ENCODE results near the gene DPPA3.
"Not testable (repeated sequence)": the region's sequence is repeated elsewhere in the genome, so short reads cannot be mapped to it uniquely, and the experiment has no call there.

The DPPA3 gene

DNA sequence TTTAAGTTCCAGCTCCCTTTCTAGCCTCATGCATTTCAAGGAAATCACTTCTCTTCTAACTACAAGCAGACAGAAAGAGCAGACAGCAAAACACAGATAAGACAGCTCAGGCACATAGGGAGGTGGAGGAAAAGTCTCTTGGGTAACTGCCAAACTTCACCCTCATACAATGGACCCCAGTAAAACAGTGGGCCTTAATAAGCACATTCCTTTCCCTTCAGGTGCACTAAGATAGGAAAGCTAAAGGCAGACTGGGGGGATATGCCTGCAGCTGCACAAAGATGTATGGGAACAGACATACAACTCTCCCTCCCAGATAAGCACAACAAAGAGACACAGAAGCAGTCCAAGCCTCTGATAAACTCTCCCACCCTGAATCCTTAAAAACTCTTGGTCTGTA, 19.8 kb downstream of the DPPA3 start:
- not testable (repeated sequence) for DNase-seq (ENCODE audit: low spot score)

- DNase-seq (ENCODE audit: low spot score), result no peak
Measured at GRCh38 chr12:7731486-7731885, 20.3 kb downstream of the DPPA3 start.

GRCh38 chr12:7732993-7733392, 21.8 kb downstream of the DPPA3 start:
- no peak for DNase-seq (ENCODE audit: low spot score)

GRCh38 chr12:7747246-7747645, 36.0 kb downstream of the DPPA3 start, which contains the start of gene CLEC4C:
Gene CLEC4C, minus strand, starts transcription at chr12:7747375. Its CDS starts 27 bp downstream, at chr12:7747348.
- DNase-seq (ENCODE audit: low spot score), result no peak

GRCh38 chr12:7748852-7749251, 37.6 kb downstream of the DPPA3 start:
- no peak for DNase-seq (ENCODE audit: low spot score)

DNA sequence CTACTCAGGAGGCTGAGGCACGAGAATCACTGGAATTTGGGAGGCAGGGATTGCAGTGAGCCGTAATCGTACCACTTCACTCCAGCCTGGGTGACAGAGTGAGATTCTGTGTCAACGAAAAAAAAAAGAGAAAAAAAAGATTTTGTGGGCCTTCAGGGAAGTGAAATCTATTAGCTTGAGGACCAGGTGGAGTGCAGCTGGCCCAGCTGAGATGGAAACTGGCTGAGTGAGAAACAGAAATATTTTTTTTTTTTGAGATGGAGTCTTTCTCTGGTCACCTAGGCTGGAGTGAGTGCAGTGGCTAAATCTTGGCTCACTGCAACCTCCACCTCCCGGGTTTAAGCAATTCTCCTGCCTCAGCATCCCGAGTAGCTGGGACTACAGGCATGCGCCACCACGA, 38.2 kb downstream of the DPPA3 start:
- DNase-seq (ENCODE audit: low spot score), result no peak

GRCh38 chr12:7750350-7750749, 39.1 kb downstream of the DPPA3 start:
- DNase-seq (ENCODE audit: low spot score), result no peak

DNA sequence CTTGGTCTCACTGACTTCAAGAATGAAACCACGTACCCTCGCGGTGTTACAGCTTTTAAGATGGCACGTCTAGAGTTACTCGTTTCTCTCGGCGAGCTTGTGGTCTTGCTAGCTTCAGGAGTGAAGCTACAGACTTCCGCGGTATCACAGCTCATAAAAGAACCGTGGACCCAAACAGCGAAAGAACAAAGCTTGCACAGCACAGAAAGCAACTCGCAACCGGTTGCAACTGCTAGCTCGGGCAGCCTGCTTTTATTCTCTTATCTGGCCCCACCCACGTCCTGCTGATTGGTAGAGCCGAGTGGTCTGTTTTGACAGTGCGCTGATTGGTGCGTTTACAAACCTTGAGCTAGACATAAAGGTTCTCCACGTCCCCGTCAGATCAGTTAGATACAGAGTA, 40.2 kb downstream of the DPPA3 start:
- DNase-seq (ENCODE audit: low spot score), result no peak

- DNase-seq (ENCODE audit: low spot score), result not testable (repeated sequence)
Measured at GRCh38 chr12:7751941-7752922, 41.0 kb downstream of the DPPA3 start.

GRCh38 chr12:7755668-7756067, 44.4 kb downstream of the DPPA3 start:
- not testable (repeated sequence) for DNase-seq (ENCODE audit: low spot score)

- DNase-seq (ENCODE audit: low spot score), result no peak
Measured at GRCh38 chr12:7756993-7757392, 45.8 kb downstream of the DPPA3 start.

- DNase-seq (ENCODE audit: low spot score), result no peak
Measured at GRCh38 chr12:7758766-7759140, 47.5 kb downstream of the DPPA3 start.
